ENCODE data around the gene CTBP2.

Gene CTBP2

GRCh38 chr10:125014836-125015355 is 145.5 kb downstream of the CTBP2 start:
- Histone ChIP-seq H3K27ac (ENCODE audit: low read depth, low read length) (no peak overlapping the region), H3F3A (ENCODE audit: control insufficient read depth, insufficient read depth) (no peaks in the 10 kb centered on the region), H3K27me3 (ENCODE audit: control insufficient read depth, low read length) (no peaks in the 10 kb centered on the region), H3K4me3 (ENCODE audit: low read length) (no peak overlapping the region), H3K4me1 (ENCODE audit: control insufficient read depth, low read length) (peaks cover 9% of the 10 kb centered on the region), H3K9me3 (ENCODE audit: control insufficient read depth, insufficient read depth, low read length) (no peaks in the 10 kb centered on the region), H4K20me1 (ENCODE audit: control insufficient read depth, insufficient read depth, low read depth, low read length) (no peaks in the 10 kb centered on the region), H3K9me2 (replicated peaks; ENCODE audit: control insufficient read depth, low read length) (no peaks in the 10 kb centered on the region), H3K79me2 (ENCODE audit: control insufficient read depth, low read length) (0 out of 2 replicates have a peak, but pooled peaks cover 4% of the 10 kb centered on the region), H3K36me3 (ENCODE audit: control insufficient read depth, low read length) (no peaks in the 10 kb centered on the region), H3K4me2 (ENCODE audit: low read length) (no peak overlapping the region)
- TF ChIP-seq CTCF (IDR thresholded peaks at IDR 0.05; ENCODE audit: low read depth, low read length, poor library complexity, severe bottlenecking) (no peak), EZH2phosphoT487 (IDR thresholded peaks at IDR 0.05; ENCODE audit: borderline replicate concordance, low read length) (no peak)

- no peak overlapping the region for H3K27ac ChIP-seq (ENCODE audit: low read depth, low read length)
- H3K4me2 ChIP-seq (ENCODE audit: low read length) = no peak overlapping the region
- H3K4me3 ChIP-seq (ENCODE audit: low read length) = no peak overlapping the region
- no peaks in the 10 kb centered on the region for H4K20me1 ChIP-seq (ENCODE audit: control insufficient read depth, insufficient read depth, low read depth, low read length)
- no peaks in the 10 kb centered on the region for H3F3A ChIP-seq (ENCODE audit: control insufficient read depth, insufficient read depth)
- no peaks in the 10 kb centered on the region for H3K9me3 ChIP-seq (ENCODE audit: control insufficient read depth, insufficient read depth, low read length)
- no peaks in the 10 kb centered on the region for H3K27me3 ChIP-seq (ENCODE audit: control insufficient read depth, low read length)
- no peak for TF ChIP-seq EZH2phosphoT487 (IDR thresholded peaks at IDR 0.05; ENCODE audit: borderline replicate concordance, low read length)
- TF ChIP-seq CTCF (IDR thresholded peaks at IDR 0.05; ENCODE audit: low read depth, low read length, poor library complexity, severe bottlenecking) = no peak
- peaks cover 8% of the 10 kb centered on the region for H3K4me1 ChIP-seq (ENCODE audit: control insufficient read depth, low read length)
- H3K79me2 ChIP-seq (ENCODE audit: control insufficient read depth, low read length) = 0 out of 2 replicates have a peak, but pooled peaks cover 4% of the 10 kb centered on the region
- H3K36me3 ChIP-seq (ENCODE audit: control insufficient read depth, low read length) = no peaks in the 10 kb centered on the region
- no peaks in the 10 kb centered on the region for H3K9me2 ChIP-seq (replicated peaks; ENCODE audit: control insufficient read depth, low read length)
Measured at GRCh38 chr10:125014086-125014830, 146.1 kb downstream of the CTBP2 start.

GRCh38 chr10:125013529-125013872 is 146.9 kb downstream of the CTBP2 start:
- no peak overlapping the region for H3K27ac ChIP-seq (ENCODE audit: low read depth, low read length)
- H3F3A ChIP-seq (ENCODE audit: control insufficient read depth, insufficient read depth) = no peaks in the 10 kb centered on the region
- no peaks in the 10 kb centered on the region for H3K79me2 ChIP-seq (ENCODE audit: control insufficient read depth, low read length)
- H3K9me2 ChIP-seq (replicated peaks; ENCODE audit: control insufficient read depth, low read length) = no peaks in the 10 kb centered on the region
- H3K9me3 ChIP-seq (ENCODE audit: control insufficient read depth, insufficient read depth, low read length) = no peaks in the 10 kb centered on the region
- no peak overlapping the region for H3K4me3 ChIP-seq (ENCODE audit: low read length)
- TF ChIP-seq CTCF (IDR thresholded peaks at IDR 0.05; ENCODE audit: low read depth, low read length, poor library complexity, severe bottlenecking) = no peak
- no peak for TF ChIP-seq EZH2phosphoT487 (IDR thresholded peaks at IDR 0.05; ENCODE audit: borderline replicate concordance, low read length)
- H3K4me1 ChIP-seq (ENCODE audit: control insufficient read depth, low read length) = peaks cover under 1% of the 10 kb centered on the region
- H3K4me2 ChIP-seq (ENCODE audit: low read length) = no peak overlapping the region
- H3K36me3 ChIP-seq (ENCODE audit: control insufficient read depth, low read length) = no peaks in the 10 kb centered on the region
- H3K27me3 ChIP-seq (ENCODE audit: control insufficient read depth, low read length) = no peaks in the 10 kb centered on the region
- no peaks in the 10 kb centered on the region for H4K20me1 ChIP-seq (ENCODE audit: control insufficient read depth, insufficient read depth, low read depth, low read length)
